HG03442 (cell line): ENCODE results near the gene LRIT2.
A peak's percentile ranks its signal among the peaks of the same experiment; 100 is the strongest.

Experiments
- ATAC-seq: cut with Tn5 transposase; IDR thresholded peaks from one replicate; pipeline ENCODE4 v1.9.1; 2021; ENCODE audit warnings: mild to moderate bottlenecking, moderate library complexity; ENCODE audit not compliant: unreplicated experiment

Gene LRIT2

DNA sequence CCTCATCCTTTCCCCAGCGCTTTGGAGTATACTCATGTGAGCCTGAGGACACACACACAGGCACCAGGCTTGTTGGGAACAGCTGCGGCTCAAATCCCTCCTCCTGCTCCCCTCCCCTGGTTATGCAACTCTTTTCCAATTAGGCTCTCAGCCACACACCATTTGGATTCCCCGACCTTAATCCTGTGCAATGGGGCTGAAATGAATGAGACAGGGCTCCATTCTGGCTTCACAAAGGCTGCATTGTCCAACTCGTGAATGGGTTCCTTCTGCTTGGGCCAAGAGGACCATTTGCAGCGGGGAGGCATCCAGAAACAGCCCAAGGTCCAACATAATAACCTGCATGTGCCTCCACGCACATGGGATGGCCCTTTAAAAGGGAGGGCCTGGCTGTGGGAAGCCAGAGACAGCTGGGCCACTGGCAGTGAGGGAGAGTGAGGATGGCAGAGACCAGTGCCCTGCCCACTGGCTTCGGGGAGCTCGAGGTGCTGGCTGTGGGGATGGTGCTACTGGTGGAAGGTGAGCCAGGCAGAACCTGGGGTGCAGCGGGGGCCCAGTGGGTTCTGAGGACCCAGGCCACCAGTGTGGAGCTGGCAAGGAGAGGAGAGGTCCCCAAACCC, 19.4 kb upstream of the LRIT2 start, which contains the start of gene RGR:
Gene RGR (plus strand): TSS at position 403 of the 620 bp plus-strand sequence. CDS start 38 bp downstream, at position 441.
- no peak for ATAC-seq

DNA sequence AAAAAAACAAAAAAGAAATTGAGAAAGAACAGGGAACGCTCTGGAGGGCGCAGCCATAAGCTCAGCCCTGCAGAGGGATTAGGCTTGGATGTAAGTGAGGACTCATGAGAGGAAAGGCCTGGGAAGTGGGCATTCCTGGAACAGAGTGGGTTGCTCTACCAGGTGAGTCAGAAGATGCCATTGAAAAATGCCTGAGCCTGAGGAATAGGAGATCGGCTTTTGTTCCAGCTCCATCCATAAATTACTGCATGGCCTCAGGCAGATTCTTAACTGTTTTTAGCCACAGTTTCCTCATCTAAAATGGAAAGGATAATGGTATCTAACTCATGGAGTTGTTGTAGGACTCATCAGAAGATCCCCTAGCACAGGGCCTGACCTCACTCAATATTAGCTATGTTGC, 18.4 kb upstream of the LRIT2 start:
- no peak for ATAC-seq

- no peak for ATAC-seq
Measured at GRCh38 chr10:84241185-84241790, 15.9 kb upstream of the LRIT2 start, which contains the start of gene LRIT1. Gene LRIT1, minus strand, starts transcription at chr10:84241546. Its CDS starts 107 bp downstream, at chr10:84241439.

DNA sequence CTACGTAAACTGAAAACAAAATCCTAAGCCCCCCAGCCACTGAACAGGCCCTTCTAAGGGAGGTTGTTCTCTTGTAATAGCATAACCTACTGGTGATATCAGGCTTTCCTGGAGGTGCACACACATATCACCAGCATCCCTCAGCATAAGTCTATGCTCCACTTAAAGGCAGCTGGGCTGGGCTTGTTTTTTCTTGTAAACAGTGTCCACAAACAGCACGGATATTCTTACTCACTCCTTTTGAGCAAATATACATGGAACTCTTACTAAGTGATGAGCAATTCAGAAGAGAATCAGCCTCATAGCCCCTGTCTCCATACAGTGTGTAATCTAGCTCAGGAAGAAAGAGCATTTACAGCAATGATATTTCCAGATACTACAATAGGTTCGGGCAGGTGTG, 13.6 kb upstream of the LRIT2 start:
- no peak for ATAC-seq

GRCh38 chr10:84237199-84238051, 12.1 kb upstream of the LRIT2 start:
- ATAC-seq = no peak

DNA sequence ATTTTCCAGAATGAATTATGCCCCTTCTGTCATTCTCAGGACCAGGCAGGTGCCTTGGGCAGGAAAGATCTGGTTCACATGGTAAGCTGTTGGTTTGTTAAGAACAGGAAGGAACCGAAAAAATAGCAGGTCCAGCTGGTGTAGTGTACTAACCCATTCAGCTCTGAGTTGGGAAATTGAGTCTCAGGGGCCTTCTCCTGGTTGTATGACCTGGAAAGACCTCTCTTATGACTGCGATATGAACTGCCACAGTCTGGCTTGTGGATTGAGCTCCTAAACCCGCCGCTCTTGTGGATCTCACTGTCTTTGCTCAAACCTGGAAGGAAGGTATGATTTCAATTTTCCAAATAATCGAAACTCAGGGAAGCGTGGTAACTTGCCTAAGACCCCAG, 11.5 kb upstream of the LRIT2 start:
- no peak for ATAC-seq

GRCh38 chr10:84235096-84235495, 9.8 kb upstream of the LRIT2 start:
- ATAC-seq = no peak

GRCh38 chr10:84234479-84234878, 9.1 kb upstream of the LRIT2 start:
- ATAC-seq = no peak

DNA sequence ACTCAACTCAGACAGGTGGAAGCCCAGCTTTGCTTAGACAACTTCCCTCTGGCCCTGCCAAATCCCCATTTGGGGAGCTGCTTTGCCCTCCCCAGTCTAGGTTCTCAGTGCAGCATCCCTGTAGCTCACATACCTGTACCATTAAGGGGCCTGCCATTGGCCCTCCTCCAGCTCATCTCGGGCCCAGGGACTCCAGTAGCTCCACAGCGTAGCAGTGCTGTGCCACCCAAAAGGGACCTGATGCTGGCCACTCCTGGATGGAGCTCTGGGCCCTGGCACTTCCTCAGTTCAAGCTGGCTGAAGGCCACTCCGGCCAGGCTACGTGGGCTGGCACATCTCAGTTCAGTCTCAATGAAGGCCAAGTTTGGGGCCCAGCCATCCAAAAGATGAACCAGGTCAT, 8.6 kb upstream of the LRIT2 start:
- no peak for ATAC-seq

- ATAC-seq = no peak
Measured at GRCh38 chr10:84232376-84232775, 7.0 kb upstream of the LRIT2 start.

- no peak for ATAC-seq
Measured at GRCh38 chr10:84230359-84230758, 5.0 kb upstream of the LRIT2 start.

DNA sequence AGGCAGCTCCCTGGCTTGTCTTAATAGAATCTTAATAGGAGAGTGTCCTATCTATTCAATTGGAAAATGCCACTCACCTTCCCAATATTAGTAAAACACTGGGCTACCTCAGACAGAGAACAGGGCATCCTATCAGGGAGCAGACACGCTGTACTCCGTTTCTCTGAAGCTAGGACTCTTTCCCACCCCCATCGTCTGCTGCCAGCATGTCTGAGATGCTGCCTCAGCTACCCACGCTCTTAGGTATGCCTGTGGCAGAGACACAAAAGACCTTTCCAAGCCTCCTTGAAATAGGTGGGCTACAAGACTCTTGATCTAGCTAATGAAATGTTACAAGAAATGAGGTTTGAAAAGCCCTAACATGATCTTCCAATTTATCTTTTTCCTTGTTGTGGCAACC, 2.5 kb upstream of the LRIT2 start:
- no peak for ATAC-seq

GRCh38 chr10:84226616-84227015, 1.3 kb upstream of the LRIT2 start:
- ATAC-seq = no peak

DNA sequence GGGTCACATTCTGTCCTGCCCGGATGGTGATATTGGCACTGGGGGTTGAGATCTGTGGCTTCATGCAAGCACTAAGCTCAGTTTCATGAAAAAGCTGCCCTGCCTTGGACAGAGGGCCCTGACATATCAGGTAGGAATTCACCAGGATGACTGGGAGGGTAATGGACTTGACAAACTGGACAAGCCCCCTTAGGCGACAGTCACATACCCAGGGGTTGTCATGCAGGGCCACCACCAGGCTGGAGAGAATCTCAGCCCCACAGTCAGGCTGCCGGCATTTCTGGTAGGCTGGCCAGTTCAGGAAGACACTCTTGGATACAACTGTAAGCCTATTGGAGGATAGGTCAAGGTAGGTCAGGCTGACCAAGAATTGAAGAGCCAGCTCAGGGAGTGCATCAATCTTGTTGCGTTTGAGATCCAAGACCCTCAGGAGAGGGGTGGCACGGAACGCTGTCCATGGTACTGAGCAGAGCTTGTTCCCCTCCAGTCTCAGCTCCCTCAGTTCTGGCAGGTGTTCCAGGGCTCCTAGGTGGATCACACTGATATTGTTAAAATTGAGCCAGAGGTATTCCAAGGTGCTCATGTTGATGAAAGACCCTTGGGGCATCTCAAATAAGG, 824 bp downstream of the LRIT2 start:
- no peak for ATAC-seq

- ATAC-seq = no peak
Measured at GRCh38 chr10:84221916-84222315, 3.4 kb downstream of the LRIT2 start.

- no peak for ATAC-seq
Measured at GRCh38 chr10:84217746-84218145, 7.6 kb downstream of the LRIT2 start.

DNA sequence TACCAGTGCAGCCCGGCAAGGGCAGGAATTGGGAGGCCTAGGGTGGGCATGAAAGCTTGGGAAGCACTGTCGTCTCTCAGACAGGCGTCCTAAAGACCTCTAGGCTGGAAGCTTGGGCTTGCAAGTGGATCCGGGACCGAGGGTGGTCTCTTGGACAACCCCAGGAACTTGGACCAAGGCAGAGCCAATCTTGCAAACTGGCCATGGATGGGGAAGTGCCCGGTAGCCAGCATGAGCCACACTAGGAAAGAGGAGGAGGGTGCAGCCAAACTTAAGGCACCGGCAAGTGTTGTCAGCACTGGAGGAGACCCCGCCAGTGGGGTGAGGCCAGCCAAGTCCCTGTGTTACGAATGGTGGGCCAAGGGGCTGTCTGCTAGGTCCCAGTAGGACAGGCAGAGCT, 8.5 kb downstream of the LRIT2 start:
- no peak for ATAC-seq

DNA sequence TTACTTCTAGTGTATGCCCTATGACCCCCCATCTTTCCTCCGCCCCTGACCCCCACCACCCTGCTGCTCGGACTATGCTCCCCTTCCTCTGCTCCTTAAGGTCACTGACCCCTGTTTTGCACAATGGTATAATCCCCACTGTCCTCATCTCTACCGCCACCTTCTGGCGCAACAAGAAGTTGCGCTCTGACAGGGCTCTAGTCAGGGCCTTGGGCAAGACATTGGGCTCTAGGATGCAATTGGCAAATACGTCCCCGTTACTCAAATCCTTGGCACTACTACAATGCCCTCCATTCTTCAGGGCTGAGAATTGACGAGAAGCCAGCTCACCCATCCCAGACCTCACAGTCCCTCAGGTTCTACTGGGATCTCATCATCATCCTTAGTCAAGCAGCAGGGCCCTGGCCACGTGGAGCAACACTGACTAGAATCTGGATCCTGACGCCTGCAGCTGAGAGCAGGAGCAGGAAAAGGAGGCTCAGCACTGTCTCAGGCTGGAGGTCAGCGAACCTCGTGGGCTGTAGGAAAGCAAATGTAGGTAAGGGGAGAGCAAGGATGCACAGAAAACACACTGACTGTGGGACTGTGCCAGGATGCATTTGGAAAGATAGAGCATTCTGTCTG, 10.6 kb downstream of the LRIT2 start:
- ATAC-seq = peak; percentile 93

DNA sequence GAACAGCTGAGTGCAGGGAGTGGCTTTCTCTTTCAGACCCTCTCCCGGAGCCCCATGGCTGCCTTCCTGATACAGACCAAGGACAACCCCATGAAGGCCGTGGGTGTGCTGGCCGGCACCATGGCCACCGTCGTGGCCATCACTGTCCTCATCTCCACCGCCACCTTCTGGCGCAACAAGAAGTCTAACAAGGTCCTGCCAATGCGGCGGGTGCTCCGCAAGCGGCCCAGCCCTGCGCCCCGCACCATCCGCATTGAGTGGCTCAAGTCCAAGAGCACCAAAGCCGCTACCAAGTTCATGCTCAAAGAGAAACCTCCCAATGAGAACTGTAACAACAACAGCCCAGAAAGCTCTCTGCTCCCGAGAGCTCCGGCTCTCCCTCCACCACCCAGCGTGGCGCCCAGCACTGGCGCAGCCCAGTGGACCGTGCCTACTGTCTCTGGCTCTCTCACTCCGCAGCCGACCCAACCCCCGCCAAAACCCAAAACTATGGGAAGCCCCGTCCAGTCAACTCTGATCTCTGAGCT, 11.2 kb downstream of the LRIT2 start:
- ATAC-seq = peak; percentile 15

DNA sequence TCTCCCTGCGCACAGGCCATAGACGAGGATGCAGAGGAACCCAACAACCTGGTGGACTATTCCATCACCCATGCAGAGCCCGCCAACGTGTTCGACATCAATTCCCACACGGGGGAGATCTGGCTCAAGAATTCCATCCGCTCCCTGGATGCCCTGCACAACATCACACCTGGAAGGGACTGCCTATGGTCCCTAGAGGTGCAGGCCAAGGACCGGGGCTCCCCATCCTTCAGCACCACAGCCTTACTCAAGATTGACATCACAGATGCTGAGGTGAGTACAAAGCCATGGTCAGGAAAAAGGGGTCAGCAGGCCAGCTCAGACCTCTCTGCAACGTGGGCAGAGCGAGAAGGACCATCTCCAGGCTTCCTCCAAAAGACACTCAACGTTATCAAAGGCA, 12.3 kb downstream of the LRIT2 start:
- ATAC-seq = no peak

DNA sequence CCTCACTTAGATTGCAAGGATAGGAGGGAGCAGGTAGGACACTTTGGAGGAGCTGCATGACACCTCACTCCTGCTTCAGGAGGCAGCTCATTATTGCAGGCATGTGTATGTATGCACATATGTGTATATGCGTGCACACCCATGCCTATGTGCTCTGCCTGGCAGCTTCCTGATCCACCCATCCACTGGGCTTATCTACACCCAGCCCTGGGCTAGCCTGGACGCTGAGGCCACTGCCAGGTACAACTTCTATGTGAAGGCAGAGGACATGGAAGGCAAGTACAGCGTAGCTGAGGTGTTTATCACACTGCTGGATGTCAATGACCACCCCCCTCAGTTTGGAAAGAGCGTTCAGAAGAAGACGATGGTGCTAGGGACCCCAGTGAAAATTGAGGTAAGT, 13.3 kb downstream of the LRIT2 start:
- no peak for ATAC-seq
